Stimulated activated effector memory CD8-positive, alpha-beta T cell treated with anti-CD3 and anti-CD28 coated beads, Interleukin-12 subunit alpha, Interleukin-12 subunit beta, amount 100 ng/mL, for 72 hours (primary cell): ENCODE measurements around the gene SINHCAF.
A peak's percentile ranks its signal among the peaks of the same experiment; 100 is the strongest.
"Not testable (repeated sequence)": the region's sequence is repeated elsewhere in the genome, so short reads cannot be mapped to it uniquely, and the experiment has no call there.

Source experiments
- ATAC-seq: fragments of 150-1000 bp; cut with Tn5 transposase; 2 replicates; pipeline ENCODE4 v1.10.0; 2021
- DNase-seq, 2 donors: peaks; one replicate each; pipeline ENCODE4 v3.0.0; 2021 to 2022; ENCODE audit warnings: low spot score in 2 of 2
- H3K27ac Mint-ChIP-seq: one replicate; pipeline ENCODE4 v1.8.0; 2022; ENCODE audit warnings: mild to moderate bottlenecking, mixed read lengths
- H3K36me3 Mint-ChIP-seq: one replicate; pipeline ENCODE4 v1.8.0; 2022; ENCODE audit warnings: mild to moderate bottlenecking, mixed read lengths
- H3K4me1 Mint-ChIP-seq: one replicate; pipeline ENCODE4 v1.8.0; 2022; ENCODE audit warnings: mixed read lengths
- H3K4me3 Mint-ChIP-seq: one replicate; pipeline ENCODE4 v1.8.0; 2022; ENCODE audit warnings: mild to moderate bottlenecking, mixed read lengths
- H3K9me3 Mint-ChIP-seq: one replicate; pipeline ENCODE4 v1.8.0; 2022; ENCODE audit warnings: mixed read lengths

The SINHCAF gene

DNA sequence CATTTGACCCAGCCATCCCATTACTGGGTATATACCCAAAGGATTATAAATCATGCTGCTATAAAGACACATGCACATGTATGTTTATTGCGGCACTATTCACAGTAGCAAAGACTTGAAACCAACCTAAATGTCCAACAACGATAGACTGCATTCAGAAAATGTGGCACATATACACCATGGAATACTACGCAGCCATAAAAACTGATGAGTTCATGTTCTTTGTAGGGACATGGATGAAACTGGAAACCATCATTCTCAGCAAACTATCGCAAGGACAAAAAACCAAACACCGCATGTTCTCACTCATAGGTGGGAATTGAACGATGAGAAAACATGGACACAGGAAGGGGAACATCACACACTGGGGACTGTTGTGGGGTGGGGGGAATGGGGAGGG, 52.2 kb downstream of the SINHCAF start:
- peaks cover 36% of the 10 kb centered on the region for H3K36me3 Mint-ChIP-seq
- not testable (repeated sequence) for H3K4me3 Mint-ChIP-seq, ATAC-seq, DNase-seq, H3K4me1 Mint-ChIP-seq, H3K27ac Mint-ChIP-seq, H3K9me3 Mint-ChIP-seq

DNA sequence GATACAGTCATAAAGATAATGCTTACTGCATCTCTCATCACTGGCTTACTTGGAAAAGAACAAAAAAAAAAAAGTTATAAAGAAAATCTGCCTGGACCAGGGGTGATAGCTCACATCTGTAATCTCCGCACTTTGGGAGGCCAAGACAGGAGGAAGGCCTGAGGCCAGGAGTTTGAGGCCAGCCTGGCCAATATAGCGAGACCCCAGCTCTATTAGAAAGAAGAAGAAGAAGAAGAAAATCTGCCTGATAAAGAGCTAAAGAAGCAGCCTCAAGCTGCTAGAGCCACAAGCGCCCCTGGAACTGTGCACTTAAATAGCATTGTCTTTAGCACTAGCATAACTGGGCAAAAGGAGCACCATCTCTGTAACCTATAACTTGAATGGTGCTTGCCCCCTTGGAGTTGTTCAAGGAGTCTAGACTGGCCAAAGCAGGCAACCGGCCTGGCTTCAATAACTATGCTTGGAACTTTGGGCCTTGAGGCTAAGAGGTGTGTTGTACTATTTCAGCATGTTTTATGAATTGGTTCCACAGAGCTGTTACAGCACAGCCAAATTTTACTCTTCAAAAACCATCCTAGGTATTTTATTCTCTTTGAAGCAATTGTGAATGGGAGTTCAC, 53.2 kb downstream of the SINHCAF start:
- H3K27ac Mint-ChIP-seq: peak overlapping the region; percentile 37
- ATAC-seq: peak; percentile 19
- H3K36me3 Mint-ChIP-seq: peaks cover 25% of the 10 kb centered on the region

DNA sequence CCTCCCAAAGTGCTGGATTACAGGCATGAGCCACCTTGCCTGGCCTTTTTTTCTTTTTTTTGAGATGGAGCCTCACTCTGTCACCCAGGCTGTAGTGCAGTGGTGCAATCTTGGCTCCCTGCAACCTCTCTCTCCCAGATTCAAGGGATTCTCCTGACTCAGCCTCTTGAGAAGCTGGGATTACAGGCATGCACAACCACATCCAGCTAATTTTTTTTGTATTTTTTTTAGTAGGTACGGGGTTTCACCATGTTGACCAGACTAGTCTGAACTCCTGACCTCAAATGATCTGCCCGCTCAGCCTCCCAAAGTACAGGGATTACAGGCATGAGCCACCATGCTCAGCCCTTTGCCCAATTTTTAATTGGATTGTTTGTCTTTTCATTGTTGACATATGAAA, 58.0 kb downstream of the SINHCAF start:
- H3K27ac Mint-ChIP-seq: no peak overlapping the region
- no peak for DNase-seq
- no peaks in the 10 kb centered on the region for H3K9me3 Mint-ChIP-seq
- H3K4me3 Mint-ChIP-seq: no peak overlapping the region
- no peaks in the 10 kb centered on the region for H3K36me3 Mint-ChIP-seq
- no peaks in the 10 kb centered on the region for H3K4me1 Mint-ChIP-seq
- no peak for ATAC-seq

More for the DNA sequence above, 53.2 kb downstream of the SINHCAF start:
- H3K4me3 Mint-ChIP-seq: no peak overlapping the region
- no peak for DNase-seq
- no peaks in the 10 kb centered on the region for H3K9me3 Mint-ChIP-seq
- H3K4me1 Mint-ChIP-seq: no peaks in the 10 kb centered on the region

DNA sequence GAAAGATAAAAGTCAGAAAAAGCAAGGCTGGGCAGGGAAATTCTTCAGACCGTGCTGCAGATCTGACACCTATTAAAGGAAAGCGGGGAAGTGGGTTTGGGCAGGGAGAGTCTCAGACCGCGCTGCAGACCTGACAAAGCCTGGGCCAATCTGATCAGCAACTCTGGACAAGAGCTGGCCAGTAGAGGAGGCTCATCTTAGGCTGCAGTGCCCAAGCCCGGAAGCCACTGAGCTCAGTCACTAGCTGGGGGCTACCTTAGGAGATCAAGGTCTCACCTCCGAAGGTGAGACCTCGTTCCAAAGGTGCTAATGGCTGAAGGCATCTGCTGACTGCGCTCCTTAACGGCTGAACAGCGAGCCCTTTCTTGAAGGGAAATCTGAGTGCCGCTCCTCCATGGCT, 60.2 kb downstream of the SINHCAF start:
- ATAC-seq (no peak), DNase-seq (no peak)
- Mint-ChIP-seq H3K4me1 (no peaks in the 10 kb centered on the region), H3K9me3 (no peaks in the 10 kb centered on the region), H3K4me3 (no peak overlapping the region), H3K36me3 (no peaks in the 10 kb centered on the region), H3K27ac (no peak overlapping the region)

DNA sequence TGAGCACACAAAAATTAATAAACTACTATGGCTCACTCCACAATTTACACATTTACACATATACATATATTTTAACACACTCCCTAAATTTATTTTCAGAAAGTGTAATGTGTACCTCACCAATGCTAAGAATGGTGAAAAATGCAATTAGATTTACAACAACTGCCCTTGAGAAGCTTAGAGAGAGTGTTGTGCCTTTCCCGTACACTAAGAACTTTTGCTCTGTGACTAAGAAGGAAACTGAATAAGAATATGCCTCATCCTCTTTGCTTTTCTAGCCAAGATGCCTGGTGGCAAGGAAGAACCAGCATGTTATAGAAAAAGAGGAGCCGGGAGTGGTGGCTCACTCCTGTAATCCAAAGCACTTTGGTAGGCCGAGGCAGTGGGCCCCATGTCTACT, 62.3 kb downstream of the SINHCAF start:
- H3K4me1 Mint-ChIP-seq: no peaks in the 10 kb centered on the region
- ATAC-seq: peak; percentile 61

DNA sequence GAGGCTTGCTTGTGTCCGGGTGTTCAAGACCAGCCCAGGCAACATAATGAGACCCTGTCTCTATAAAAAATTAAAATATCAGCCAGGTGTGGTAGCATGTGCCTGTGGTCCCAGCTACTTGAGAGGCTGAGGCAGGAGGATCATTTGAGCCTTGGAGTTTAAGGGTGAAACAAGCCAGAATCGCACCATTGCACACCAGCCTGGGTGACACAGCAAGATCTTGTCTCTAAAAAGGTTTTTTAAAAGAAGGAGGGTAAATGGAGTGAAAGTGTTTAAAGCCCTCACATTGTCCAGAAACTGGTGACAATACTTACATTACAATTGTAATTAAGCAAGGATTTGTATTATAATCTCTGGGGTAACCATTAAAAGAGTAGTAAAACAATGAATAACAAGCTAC, 64.2 kb downstream of the SINHCAF start:
- H3K27ac Mint-ChIP-seq: no peak overlapping the region

More for the DNA sequence above, 62.3 kb downstream of the SINHCAF start:
- Mint-ChIP-seq H3K27ac (no peak overlapping the region), H3K4me3 (no peak overlapping the region), H3K9me3 (no peaks in the 10 kb centered on the region), H3K36me3 (no peaks in the 10 kb centered on the region)
- no peak for DNase-seq

DNA sequence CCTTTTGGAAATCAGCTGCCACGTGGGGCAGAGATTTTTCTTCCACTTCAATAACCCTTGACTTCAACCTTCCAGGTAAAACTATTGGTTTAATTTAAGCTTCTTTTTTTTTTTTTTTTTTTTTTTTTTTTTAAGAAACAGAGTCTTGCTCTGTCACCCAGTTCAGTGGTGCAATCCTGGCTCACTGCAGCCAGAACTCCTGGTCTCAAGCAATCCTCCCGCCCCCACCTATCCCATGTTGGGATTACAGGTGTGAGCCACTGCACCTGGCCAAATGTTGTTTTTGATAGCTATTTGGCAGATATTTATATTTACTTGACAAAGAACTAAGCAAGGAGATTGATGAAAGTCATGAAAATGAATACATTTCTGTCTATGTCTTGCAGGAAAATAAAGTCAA, 65.1 kb downstream of the SINHCAF start:
- H3K4me3 Mint-ChIP-seq: no peak overlapping the region
- no peak overlapping the region for H3K27ac Mint-ChIP-seq
- H3K4me1 Mint-ChIP-seq: no peaks in the 10 kb centered on the region
- no peaks in the 10 kb centered on the region for H3K36me3 Mint-ChIP-seq
- no peak for DNase-seq
- H3K9me3 Mint-ChIP-seq: no peaks in the 10 kb centered on the region
- ATAC-seq: no peak

More for the DNA sequence above, 64.2 kb downstream of the SINHCAF start:
- no peak for DNase-seq
- Mint-ChIP-seq H3K9me3 (no peaks in the 10 kb centered on the region), H3K36me3 (no peaks in the 10 kb centered on the region), H3K4me1 (no peaks in the 10 kb centered on the region), H3K4me3 (no peak overlapping the region)
- ATAC-seq: no peak

DNA sequence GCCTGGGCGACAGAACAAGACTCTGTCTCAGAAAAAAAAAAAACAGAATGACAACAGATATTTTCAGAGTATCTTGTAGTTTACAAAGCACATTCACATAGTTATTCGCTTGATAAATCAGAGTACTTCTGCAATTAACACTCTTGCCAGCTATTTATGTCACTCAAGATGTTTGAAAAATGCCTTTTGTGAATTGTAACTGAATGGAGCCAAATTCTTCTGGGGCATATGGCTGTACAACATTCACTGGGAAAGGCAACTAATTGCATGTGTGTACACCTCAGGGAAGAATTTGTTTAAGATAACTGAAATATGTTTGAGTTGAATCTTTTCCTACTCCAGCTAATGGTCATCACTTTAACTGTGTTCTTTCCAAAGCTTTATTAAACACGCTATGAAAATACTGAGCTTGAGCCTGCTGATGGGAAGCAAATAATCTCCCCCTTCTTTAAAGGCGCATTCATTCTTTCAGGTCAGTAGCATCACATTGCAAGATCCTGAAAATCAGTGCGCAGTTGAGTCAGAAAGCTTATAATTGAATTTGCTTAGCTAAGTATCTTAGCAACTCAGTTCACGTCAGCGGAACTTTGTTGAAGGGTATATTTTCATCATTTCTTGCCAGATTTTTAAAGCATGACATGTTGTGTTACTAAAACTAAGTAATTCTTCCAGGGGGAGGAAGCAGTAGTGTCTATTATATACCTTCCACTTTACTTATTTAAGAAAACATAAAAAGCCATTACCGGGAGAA, 66.6 kb downstream of the SINHCAF start:
- Mint-ChIP-seq H3K9me3 (no peaks in the 10 kb centered on the region), H3K4me1 (no peaks in the 10 kb centered on the region), H3K4me3 (no peak overlapping the region), H3K36me3 (no peaks in the 10 kb centered on the region), H3K27ac (no peak overlapping the region)
- no peak for DNase-seq
- no peak for ATAC-seq

DNA sequence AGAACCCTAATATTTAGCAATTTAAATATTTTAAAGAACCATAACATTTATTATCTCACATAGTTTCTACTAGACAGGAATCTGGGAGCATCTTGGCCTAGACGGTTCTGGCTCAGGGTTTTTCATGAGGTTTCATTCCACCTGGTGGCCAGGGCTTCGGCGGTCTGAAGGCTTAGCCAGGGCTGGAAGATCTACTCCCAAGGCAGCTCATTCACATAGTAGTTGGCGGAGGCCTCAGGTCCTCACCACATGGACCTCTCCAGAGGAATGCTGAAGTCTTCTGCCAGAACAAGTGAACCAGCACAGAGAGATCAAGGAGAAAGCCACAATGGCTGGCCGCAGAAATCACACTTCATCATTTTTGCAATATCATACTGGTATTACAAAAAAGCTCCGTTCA, 68.2 kb downstream of the SINHCAF start:
- Mint-ChIP-seq H3K4me1 (no peaks in the 10 kb centered on the region), H3K36me3 (no peaks in the 10 kb centered on the region), H3K27ac (no peak overlapping the region), H3K9me3 (no peaks in the 10 kb centered on the region), H3K4me3 (no peak overlapping the region)
- ATAC-seq (no peak), DNase-seq (no peak)

DNA sequence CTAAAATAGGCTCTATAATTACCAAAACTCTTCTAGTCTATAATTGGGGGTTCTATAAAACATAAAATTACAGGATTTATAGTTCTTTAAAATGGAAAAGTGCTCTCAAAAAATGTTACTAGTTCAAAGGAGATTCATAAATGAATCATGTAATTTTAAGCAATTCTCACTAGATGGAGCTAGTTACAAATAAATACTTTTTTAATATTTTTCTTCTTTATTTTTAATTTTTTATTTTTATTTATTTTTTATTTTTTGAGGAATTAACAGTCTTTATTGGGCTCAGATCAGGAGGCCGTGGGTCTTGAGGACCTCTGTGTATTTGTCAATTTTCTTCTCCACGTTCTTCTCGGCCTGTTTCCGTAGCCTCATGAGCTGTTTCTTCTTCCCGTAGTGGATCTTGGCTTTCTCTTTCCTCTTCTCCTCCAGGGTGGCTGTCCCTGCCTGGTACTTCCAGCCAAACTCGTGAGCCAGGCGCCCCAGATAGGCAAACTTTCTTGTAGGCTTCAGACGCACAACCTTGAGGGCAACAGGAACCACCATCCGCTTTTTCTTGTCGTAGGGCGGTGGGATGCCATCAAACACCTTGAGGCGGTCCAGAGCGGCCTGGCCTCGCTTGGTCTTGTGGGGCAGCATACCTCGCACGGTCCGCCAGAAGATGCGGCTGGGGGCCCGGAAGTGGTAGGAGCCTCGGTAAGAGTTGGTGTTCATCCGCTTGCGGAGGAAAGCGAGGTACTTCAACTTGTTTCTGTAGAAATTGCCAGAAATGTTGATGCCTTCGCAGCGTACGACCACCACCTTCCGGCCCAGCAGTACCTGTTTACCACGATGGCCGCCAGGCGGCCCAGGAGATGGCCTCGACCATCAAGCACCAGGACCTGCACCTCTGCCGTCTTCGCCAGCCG, 74.0 kb downstream of the SINHCAF start:
- not testable (repeated sequence) for H3K36me3 Mint-ChIP-seq

DNA sequence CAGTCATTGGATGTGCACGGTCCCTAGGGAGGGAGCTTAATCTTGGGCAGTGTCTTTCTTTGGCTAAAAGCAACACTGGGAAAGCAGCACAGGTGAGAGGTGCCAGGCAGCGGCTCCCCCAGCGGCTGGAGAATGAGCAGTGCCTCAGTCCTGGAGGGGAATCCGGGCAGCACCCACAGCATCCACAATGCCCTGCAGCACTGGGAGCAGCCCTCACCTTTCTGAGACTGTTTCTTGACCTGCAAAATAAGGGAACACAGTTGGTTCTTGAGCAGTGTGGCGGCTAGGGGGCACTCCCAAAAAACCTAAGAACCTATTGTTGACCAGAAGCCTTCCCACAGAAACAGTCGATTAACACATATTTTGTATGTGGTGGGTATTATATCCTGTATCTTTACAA, 75.8 kb downstream of the SINHCAF start:
- DNase-seq (no peak), ATAC-seq (no peak)
- no peak overlapping the region for H3K4me3 Mint-ChIP-seq
- no peaks in the 10 kb centered on the region for H3K36me3 Mint-ChIP-seq
- no peaks in the 10 kb centered on the region for H3K9me3 Mint-ChIP-seq
- no peak overlapping the region for H3K27ac Mint-ChIP-seq
- H3K4me1 Mint-ChIP-seq: no peaks in the 10 kb centered on the region

More for the DNA sequence above, 74.0 kb downstream of the SINHCAF start:
- not testable (repeated sequence) for H3K27ac Mint-ChIP-seq, H3K4me1 Mint-ChIP-seq, ATAC-seq, H3K9me3 Mint-ChIP-seq
- peak in 1 of 2 donors; percentile 54 for DNase-seq
- H3K4me3 Mint-ChIP-seq: peak overlapping the region; percentile 51

DNA sequence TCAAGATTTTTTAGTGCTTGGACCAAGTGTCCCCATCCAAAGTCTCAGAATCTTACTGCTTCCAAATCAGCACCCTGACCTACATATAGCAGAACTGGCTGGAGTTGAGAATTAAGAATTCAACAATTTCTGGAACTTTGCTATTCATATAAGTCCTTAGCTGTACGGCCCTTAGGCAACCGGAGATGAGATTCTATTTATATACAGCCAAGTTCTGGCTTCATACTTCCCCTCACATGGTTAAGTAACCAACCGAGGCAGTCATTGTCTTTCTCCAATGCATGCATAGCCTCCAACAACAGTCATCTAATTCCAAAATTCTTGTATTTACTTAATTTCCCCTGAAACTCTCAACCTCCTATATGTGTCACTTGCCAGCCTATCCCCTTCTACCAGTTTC, 76.6 kb downstream of the SINHCAF start:
- DNase-seq: no peak
- no peaks in the 10 kb centered on the region for H3K4me1 Mint-ChIP-seq
- ATAC-seq: no peak
- H3K4me3 Mint-ChIP-seq: no peak overlapping the region
- no peaks in the 10 kb centered on the region for H3K9me3 Mint-ChIP-seq
- no peaks in the 10 kb centered on the region for H3K36me3 Mint-ChIP-seq
- H3K27ac Mint-ChIP-seq: no peak overlapping the region

DNA sequence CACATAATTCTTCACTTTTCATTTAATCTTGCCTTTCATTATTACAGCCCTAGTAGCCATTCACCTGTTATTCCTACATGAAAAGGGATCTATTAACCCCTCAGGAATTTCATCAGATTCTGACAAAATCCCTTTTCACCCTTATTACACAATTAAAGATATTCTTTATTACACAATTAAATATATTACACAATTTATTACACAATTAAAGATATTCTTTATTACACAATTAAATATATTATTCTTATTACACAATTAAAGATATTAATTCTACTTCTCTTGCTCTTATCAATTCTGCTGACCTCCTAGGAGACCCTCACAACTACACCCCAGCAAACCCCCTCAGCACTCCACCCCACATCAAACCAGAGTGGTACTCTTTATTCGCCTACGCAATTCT, 77.1 kb downstream of the SINHCAF start:
- no peaks in the 10 kb centered on the region for H3K36me3 Mint-ChIP-seq
- H3K9me3 Mint-ChIP-seq: no peaks in the 10 kb centered on the region
- H3K4me1 Mint-ChIP-seq: no peaks in the 10 kb centered on the region
- no peak overlapping the region for H3K27ac Mint-ChIP-seq
- ATAC-seq (no peak), DNase-seq (no peak)
- no peak overlapping the region for H3K4me3 Mint-ChIP-seq

DNA sequence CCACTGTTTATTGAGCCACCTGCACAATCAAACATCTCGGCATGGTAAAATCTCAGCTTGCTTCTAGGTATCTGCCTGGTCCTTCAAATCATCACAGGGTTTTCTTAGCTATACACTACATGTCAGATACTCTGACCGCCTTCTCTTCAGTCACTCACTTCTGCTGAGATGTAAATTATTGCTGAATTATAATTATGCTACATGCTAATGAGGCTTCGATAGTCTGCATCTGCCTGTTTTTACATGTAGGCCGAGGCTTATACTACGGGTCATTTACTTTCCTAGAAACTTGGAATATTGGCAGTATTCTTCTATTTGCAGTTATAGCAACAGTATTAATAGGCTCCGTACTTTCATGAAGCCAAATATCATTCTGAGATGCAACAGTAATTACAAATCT, 77.6 kb downstream of the SINHCAF start:
- Mint-ChIP-seq H3K4me3 (no peak overlapping the region), H3K27ac (no peak overlapping the region), H3K4me1 (no peaks in the 10 kb centered on the region), H3K9me3 (no peaks in the 10 kb centered on the region), H3K36me3 (no peaks in the 10 kb centered on the region)
- no peak for DNase-seq
- ATAC-seq: no peak

DNA sequence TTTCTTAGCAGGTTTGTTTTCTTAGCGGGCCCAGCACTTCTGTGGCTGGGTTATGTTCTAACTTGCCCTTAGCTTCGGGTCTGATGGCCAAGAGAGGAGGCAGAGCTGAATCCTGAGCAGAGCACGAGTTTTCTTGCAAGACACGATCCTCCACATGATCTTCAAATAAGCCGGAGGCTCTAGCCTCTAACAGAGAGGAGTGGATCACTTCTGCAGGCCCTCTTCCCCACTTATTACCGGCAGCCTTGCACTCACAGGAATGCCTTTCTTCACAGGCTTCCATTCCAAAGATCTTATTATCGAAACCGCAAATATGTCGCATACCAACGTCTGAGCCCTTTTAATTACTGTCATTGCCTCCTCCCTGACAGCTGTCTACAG, 79.5 kb downstream of the SINHCAF start:
- Mint-ChIP-seq H3K27ac (no peak overlapping the region), H3K4me3 (no peak overlapping the region), H3K36me3 (no peaks in the 10 kb centered on the region), H3K4me1 (no peaks in the 10 kb centered on the region), H3K9me3 (no peaks in the 10 kb centered on the region)
- no peak for ATAC-seq
- DNase-seq: no peak
